Stimulated activated CD8-positive, alpha-beta memory T cell treated with anti-CD3 and anti-CD28 coated beads, Interleukin-7, amount 100 ng/mL, for 48 hours (primary cell): Measurements from ENCODE around the gene OR4K14.
"Not testable (repeated sequence)": the region's sequence is repeated elsewhere in the genome, so short reads cannot be mapped to it uniquely, and the experiment has no call there.

Source experiments
- DNase-seq, 2 donors: peaks; one replicate each; pipeline ENCODE4 v3.0.0-alpha.2; 2020; ENCODE audit warnings: low read depth in 1 of 2; ENCODE audit errors: extremely low read depth in 1 of 2

OR4K14 gene

GRCh38 chr14:20019257-20019865 lies at the start of gene OR4K14:
Gene OR4K14 (minus strand): TSS chr14:20019307. CDS start chr14:20015193, 4,114 bp downstream.
- no peak for DNase-seq

- DNase-seq: no peak
Observed at GRCh38 chr14:20059745-20060144, 40.6 kb upstream of the OR4K14 start, which contains the start of gene OR4L1. Gene OR4L1 (plus strand): TSS chr14:20060045. CDS start chr14:20060045, 0 bp downstream.

GRCh38 chr14:20048202-20048601 lies 29.1 kb upstream of the OR4K14 start:
- no peak for DNase-seq

GRCh38 chr14:20044243-20044642 lies 25.1 kb upstream of the OR4K14 start:
- no peak for DNase-seq

- DNase-seq: no peak
Observed at GRCh38 chr14:20035938-20036337, 16.8 kb upstream of the OR4K14 start, which contains the start of gene OR4K13. Gene OR4K13 (minus strand): TSS chr14:20036038. CDS start chr14:20034758, 1,280 bp downstream.

GRCh38 chr14:20035449-20035848 lies 16.3 kb upstream of the OR4K14 start:
- no peak for DNase-seq

- no peak for DNase-seq
Observed at GRCh38 chr14:20031058-20031457, 12.0 kb upstream of the OR4K14 start.

- no peak for DNase-seq
Observed at GRCh38 chr14:20008156-20008555, 11.0 kb downstream of the OR4K14 start.

GRCh38 chr14:20002319-20002718 lies 16.8 kb downstream of the OR4K14 start:
- no peak for DNase-seq

- DNase-seq: no peak
Observed at GRCh38 chr14:20001863-20002262, 17.2 kb downstream of the OR4K14 start, which contains the start of gene OR4Q2. Gene OR4Q2 (plus strand): TSS chr14:20002163.

GRCh38 chr14:19993438-19993837 lies 25.7 kb downstream of the OR4K14 start:
- DNase-seq: no peak

GRCh38 chr14:19975291-19975690 lies 43.8 kb downstream of the OR4K14 start, which contains the start of gene OR4K15:
Gene OR4K15 (plus strand): TSS chr14:19975591. CDS start chr14:19975591, 0 bp downstream.
- DNase-seq: no peak

GRCh38 chr14:19974844-19975243 lies 44.3 kb downstream of the OR4K14 start:
- DNase-seq: no peak

GRCh38 chr14:19969735-19970134 lies 49.4 kb downstream of the OR4K14 start:
- DNase-seq: not testable (repeated sequence)
